ENCODE data around the gene ZC2HC1C.

ZC2HC1C gene

DNA sequence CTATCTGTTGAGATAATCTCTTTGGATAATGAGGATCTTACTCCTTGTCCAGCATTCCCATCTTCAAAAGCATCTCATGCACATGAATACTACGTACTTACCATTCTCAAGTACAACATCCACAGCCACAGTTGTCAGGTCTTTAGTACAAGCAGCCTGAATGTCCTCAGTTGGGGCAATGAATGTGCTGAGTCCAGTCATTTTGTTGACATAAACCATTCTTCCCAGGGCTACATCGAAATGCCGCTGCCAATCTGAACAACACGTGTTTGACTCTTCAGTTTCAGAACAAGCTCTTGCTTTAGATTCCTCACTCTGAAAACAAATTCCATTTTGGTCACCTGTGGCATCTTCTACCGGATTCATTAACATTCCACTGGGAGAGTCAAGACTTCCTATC is 23.2 kb upstream of the ZC2HC1C start:
- Histone ChIP-seq H3K4me2 (ENCODE audit: low read length) (no peak overlapping the region), H4K20me1 (ENCODE audit: control insufficient read depth, insufficient read depth, low read depth, low read length) (no peaks in the 10 kb centered on the region)

DNA sequence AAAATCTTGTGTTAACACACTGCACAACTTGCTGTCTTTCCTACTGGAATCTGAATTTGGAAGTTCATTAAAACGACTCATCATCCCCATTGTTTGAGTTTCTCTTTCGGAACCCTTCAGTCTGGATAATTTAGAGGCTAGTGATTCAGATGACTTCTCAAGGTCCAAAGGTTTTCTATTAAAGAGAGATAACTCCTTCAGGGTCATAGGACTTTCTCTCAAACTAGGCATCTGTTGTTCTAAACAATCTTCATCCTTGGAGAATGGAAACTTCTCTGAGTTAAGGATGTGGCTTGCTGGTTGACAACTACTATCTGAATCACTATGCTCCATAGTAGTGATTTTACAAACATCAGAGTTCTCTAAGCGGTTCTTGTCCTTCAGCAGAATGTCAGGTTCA is 22.5 kb upstream of the ZC2HC1C start:
- Histone ChIP-seq H3F3A (ENCODE audit: control insufficient read depth, insufficient read depth) (peaks cover 4% of the 10 kb centered on the region; the same call in 1 of the 2 replicates), H3K79me2 (ENCODE audit: control insufficient read depth, low read length) (peaks cover 63% of the 10 kb centered on the region)

More for the DNA sequence above, 23.2 kb upstream of the ZC2HC1C start:
- TF ChIP-seq, protein P1, sequence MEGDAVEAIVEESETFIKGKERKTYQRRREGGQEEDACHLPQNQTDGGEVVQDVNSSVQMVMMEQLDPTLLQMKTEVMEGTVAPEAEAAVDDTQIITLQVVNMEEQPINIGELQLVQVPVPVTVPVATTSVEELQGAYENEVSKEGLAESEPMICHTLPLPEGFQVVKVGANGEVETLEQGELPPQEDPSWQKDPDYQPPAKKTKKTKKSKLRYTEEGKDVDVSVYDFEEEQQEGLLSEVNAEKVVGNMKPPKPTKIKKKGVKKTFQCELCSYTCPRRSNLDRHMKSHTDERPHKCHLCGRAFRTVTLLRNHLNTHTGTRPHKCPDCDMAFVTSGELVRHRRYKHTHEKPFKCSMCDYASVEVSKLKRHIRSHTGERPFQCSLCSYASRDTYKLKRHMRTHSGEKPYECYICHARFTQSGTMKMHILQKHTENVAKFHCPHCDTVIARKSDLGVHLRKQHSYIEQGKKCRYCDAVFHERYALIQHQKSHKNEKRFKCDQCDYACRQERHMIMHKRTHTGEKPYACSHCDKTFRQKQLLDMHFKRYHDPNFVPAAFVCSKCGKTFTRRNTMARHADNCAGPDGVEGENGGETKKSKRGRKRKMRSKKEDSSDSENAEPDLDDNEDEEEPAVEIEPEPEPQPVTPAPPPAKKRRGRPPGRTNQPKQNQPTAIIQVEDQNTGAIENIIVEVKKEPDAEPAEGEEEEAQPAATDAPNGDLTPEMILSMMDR (IDR thresholded peaks at IDR 0.05; ENCODE audit: low read depth, low read length, poor library complexity, severe bottlenecking) = no peak
- TF ChIP-seq EZH2phosphoT487 (IDR thresholded peaks at IDR 0.05; ENCODE audit: borderline replicate concordance, low read length) = no peak
- Histone ChIP-seq H3K27me3 (ENCODE audit: control insufficient read depth, low read length) (no peaks in the 10 kb centered on the region), H3K9me2 (replicated peaks; ENCODE audit: control insufficient read depth, low read length) (no peaks in the 10 kb centered on the region), H3K4me1 (ENCODE audit: control insufficient read depth, low read length) (peaks cover 21% of the 10 kb centered on the region), H3F3A (ENCODE audit: control insufficient read depth, insufficient read depth) (peaks cover 4% of the 10 kb centered on the region; the same call in 1 of the 2 replicates), H3K27ac (ENCODE audit: low read depth, low read length) (no peak overlapping the region), H3K9me3 (ENCODE audit: control insufficient read depth, insufficient read depth, low read length) (no peaks in the 10 kb centered on the region), H3K4me3 (ENCODE audit: low read length) (no peak overlapping the region), H3K36me3 (ENCODE audit: control insufficient read depth, low read length) (peaks cover 42% of the 10 kb centered on the region), H3K79me2 (ENCODE audit: control insufficient read depth, low read length) (peaks cover 63% of the 10 kb centered on the region)

DNA sequence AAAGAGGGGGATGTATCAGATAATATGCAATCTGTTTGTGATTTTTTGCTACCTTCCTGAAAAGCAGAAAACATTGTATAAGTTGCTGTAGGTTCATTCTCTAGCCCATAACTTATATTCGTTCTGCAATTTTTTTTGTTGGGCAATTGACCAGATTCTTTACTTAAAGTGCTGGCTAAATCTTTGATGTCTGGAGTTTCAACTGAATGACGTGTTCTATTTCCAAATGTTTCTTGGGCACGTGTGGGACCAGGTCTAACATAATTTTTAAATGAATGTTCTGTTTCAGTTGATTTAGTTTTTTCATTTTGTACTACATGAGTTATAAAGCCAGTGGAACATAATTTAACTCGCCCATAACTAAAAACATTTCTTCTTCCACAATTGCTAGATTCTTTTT is 21.9 kb upstream of the ZC2HC1C start:
- peaks cover 26% of the 10 kb centered on the region for H3K4me1 ChIP-seq (ENCODE audit: control insufficient read depth, low read length)
- H3K79me2 ChIP-seq (ENCODE audit: control insufficient read depth, low read length) = peaks cover 63% of the 10 kb centered on the region

More for the DNA sequence above, 22.5 kb upstream of the ZC2HC1C start:
- TF ChIP-seq, protein P1 (IDR thresholded peaks at IDR 0.05; ENCODE audit: low read depth, low read length, poor library complexity, severe bottlenecking) = no peak
- no peak for TF ChIP-seq EZH2phosphoT487 (IDR thresholded peaks at IDR 0.05; ENCODE audit: borderline replicate concordance, low read length)
- H3K9me3 ChIP-seq (ENCODE audit: control insufficient read depth, insufficient read depth, low read length) = no peaks in the 10 kb centered on the region
- no peaks in the 10 kb centered on the region for H4K20me1 ChIP-seq (ENCODE audit: control insufficient read depth, insufficient read depth, low read depth, low read length)
- H3K27ac ChIP-seq (ENCODE audit: low read depth, low read length) = no peak overlapping the region
- H3K27me3 ChIP-seq (ENCODE audit: control insufficient read depth, low read length) = no peaks in the 10 kb centered on the region
- H3K4me3 ChIP-seq (ENCODE audit: low read length) = no peak overlapping the region
- no peaks in the 10 kb centered on the region for H3K9me2 ChIP-seq (replicated peaks; ENCODE audit: control insufficient read depth, low read length)
- H3K4me2 ChIP-seq (ENCODE audit: low read length) = no peak overlapping the region
- H3K36me3 ChIP-seq (ENCODE audit: control insufficient read depth, low read length) = peaks cover 37% of the 10 kb centered on the region
- peaks cover 26% of the 10 kb centered on the region for H3K4me1 ChIP-seq (ENCODE audit: control insufficient read depth, low read length)

More for the DNA sequence above, 21.9 kb upstream of the ZC2HC1C start:
- Histone ChIP-seq H3K27me3 (ENCODE audit: control insufficient read depth, low read length) (no peaks in the 10 kb centered on the region), H3K9me3 (ENCODE audit: control insufficient read depth, insufficient read depth, low read length) (no peaks in the 10 kb centered on the region), H3K27ac (ENCODE audit: low read depth, low read length) (no peak overlapping the region), H3K4me3 (ENCODE audit: low read length) (no peak overlapping the region), H4K20me1 (ENCODE audit: control insufficient read depth, insufficient read depth, low read depth, low read length) (no peaks in the 10 kb centered on the region), H3K9me2 (replicated peaks; ENCODE audit: control insufficient read depth, low read length) (no peaks in the 10 kb centered on the region), H3K36me3 (ENCODE audit: control insufficient read depth, low read length) (peaks cover 33% of the 10 kb centered on the region), H3F3A (ENCODE audit: control insufficient read depth, insufficient read depth) (peaks cover 4% of the 10 kb centered on the region; the same call in 1 of the 2 replicates), H3K4me2 (ENCODE audit: low read length) (no peak overlapping the region)
- TF ChIP-seq, protein P1 (IDR thresholded peaks at IDR 0.05; ENCODE audit: low read depth, low read length, poor library complexity, severe bottlenecking) = no peak
